H1 (cell line): ENCODE data around the gene PACSIN1. TPM values are rescaled to one million over a fixed set of nuclear protein-coding genes. Genes with fewer than 3 reads are reported as not detected.
A peak's percentile ranks its signal among the peaks of the same experiment; 100 is the strongest.

Experiments used
- CTCF ChIA-PET: fragments of 300-600 bp; sonication (Branson Sonifier 250); formaldehyde crosslinking; loops from one replicate; lab custom pipeline; 2021; ENCODE audit not compliant: partially characterized antibody; lab: Charles Lee
- POLR2A ChIA-PET: fragments of 300-600 bp; sonication (Branson Sonifier 250); formaldehyde crosslinking; loops from one replicate; lab custom pipeline; 2021; ENCODE audit warnings: inconsistent platforms; ENCODE audit not compliant: partially characterized antibody; lab: Charles Lee
- DNase-seq, 2 experiments: peaks; one replicate each; pipeline versions ENCODE4 v3.0.0 to v3.0.0-alpha.2; 2010 to 2022; ENCODE audit warnings: low spot score in 2 of 2, low read depth in 1 of 2, mixed read lengths in 1 of 2
- FAIRE-seq: peaks from 2 replicates; lab custom pipeline; 2011; peaks lifted over from hg19 to GRCh38; lab: Jason Lieb, UNC
- H2AFZ ChIP-seq: 2 replicates; pipeline ENCODE4 v1.8.1; 2012; ENCODE audit warnings: low read length, inconsistent platforms
- H2AK5ac ChIP-seq: 2 replicates; pipeline ENCODE4 v1.6.1; 2013; ENCODE audit warnings: low read depth, low read length
- H2BK120ac ChIP-seq: replicated peaks from 2 replicates; pipeline ENCODE3; 2013; ENCODE audit warnings: low read depth, low read length, inconsistent platforms
- H2BK12ac ChIP-seq: 2 replicates; pipeline ENCODE4 v1.6.1; 2013; ENCODE audit warnings: low read depth, low read length
- H2BK15ac ChIP-seq: 2 replicates; pipeline ENCODE4 v1.6.1; 2013; ENCODE audit warnings: low read length
- H2BK20ac ChIP-seq: 2 replicates; pipeline ENCODE4 v1.6.1; 2013; ENCODE audit warnings: low read length
- H2BK5ac ChIP-seq: 2 replicates; pipeline ENCODE4 v1.6.1; 2013; ENCODE audit warnings: low read depth, low read length
- H3K14ac ChIP-seq: 2 replicates; pipeline ENCODE4 v1.6.1; 2013; ENCODE audit warnings: inconsistent platforms; ENCODE audit not compliant: insufficient read length
- H3K18ac ChIP-seq: 2 replicates; pipeline ENCODE4 v1.6.1; 2013; ENCODE audit warnings: low read length; ENCODE audit errors: extremely low read depth
- H3K23ac ChIP-seq: 2 replicates; pipeline ENCODE4 v1.6.1; 2013; ENCODE audit warnings: inconsistent platforms; ENCODE audit not compliant: insufficient read length
- H3K23me2 ChIP-seq: 2 replicates; pipeline ENCODE4 v1.6.1; 2013; ENCODE audit warnings: low read depth, low read length
- H3K27ac ChIP-seq: 2 replicates; pipeline ENCODE4 v1.6.1; 2011; ENCODE audit warnings: low read depth, low read length, inconsistent platforms
- H3K27me3 ChIP-seq, 4 experiments: replicated peaks in 1 of 4; 1 replicate in 1 of 4; 2 replicates in 3 of 4; pipeline versions ENCODE4 v1.6.1 to v1.8.1; 2011 to 2013; ENCODE audit warnings: low read length in 3 of 4, mild to moderate bottlenecking in 3 of 4, inconsistent platforms in 2 of 4, mixed read lengths in 2 of 4, moderate library complexity in 1 of 4; ENCODE audit not compliant: control insufficient read depth in 3 of 4, insufficient read depth in 3 of 4; ENCODE audit errors: extremely low read depth in 1 of 4
- H3K36me3 ChIP-seq, 4 experiments: 2 replicates each; pipeline versions ENCODE4 v1.6.1 to v1.8.1; 2011 to 2013; ENCODE audit warnings: mild to moderate bottlenecking in 4 of 4, low read length in 3 of 4, moderate library complexity in 2 of 4, control low read depth in 1 of 4, inconsistent platforms in 1 of 4; ENCODE audit not compliant: insufficient read depth in 4 of 4, control insufficient read depth in 2 of 4
- H3K4ac ChIP-seq: replicated peaks from 2 replicates; pipeline ENCODE3; 2013; ENCODE audit warnings: low read length, low read depth, mixed read lengths, inconsistent platforms; ENCODE audit not compliant: insufficient read length
- H3K4me1 ChIP-seq, 4 experiments: replicated peaks in 1 of 4; 1 replicate in 1 of 4; 2 replicates in 3 of 4; pipeline versions ENCODE4 v1.6.1 to v1.8.1; 2011 to 2013; ENCODE audit warnings: low read length in 3 of 4, inconsistent platforms in 2 of 4, mixed read lengths in 1 of 4; ENCODE audit not compliant: insufficient read depth in 4 of 4, control insufficient read depth in 3 of 4
- H3K4me2 ChIP-seq, 2 experiments: 2 replicates each; pipeline versions ENCODE4 v1.6.1 to v1.8.1; 2011 to 2013; ENCODE audit warnings: low read depth in 2 of 2, low read length in 2 of 2, control low read depth in 1 of 2, inconsistent platforms in 1 of 2, mild to moderate bottlenecking in 1 of 2; ENCODE audit not compliant: insufficient read depth in 1 of 2
- H3K4me3 ChIP-seq, 4 experiments: fragments of 200-600, 300-600 bp in 1 of 4; sonication (generic), shearing (Covaris generic), sonication (Bioruptor Twin) in 1 of 4; 2 replicates each; pipeline versions ENCODE4 v1.5.1 to v1.8.1; 2011 to 2016; ENCODE audit warnings: low read length in 4 of 4, low read depth in 3 of 4, control low read depth in 2 of 4, inconsistent platforms in 2 of 4, mild to moderate bottlenecking in 2 of 4, mixed read lengths in 1 of 4, moderate library complexity in 1 of 4; ENCODE audit not compliant: insufficient read depth in 2 of 4; ENCODE audit errors: extremely low read depth in 1 of 4
- H3K56ac ChIP-seq: replicated peaks from 2 replicates; pipeline ENCODE3; 2013; ENCODE audit warnings: low read depth, mild to moderate bottlenecking, mixed read lengths, low read length, inconsistent platforms; ENCODE audit not compliant: insufficient read length
- H3K79me1 ChIP-seq: 2 replicates; pipeline ENCODE4 v1.6.1; 2013; ENCODE audit warnings: low read depth, low read length, control low read depth
- H3K79me2 ChIP-seq, 2 experiments: 2 replicates each; pipeline versions ENCODE4 v1.6.1 to v1.8.1; 2012 to 2013; ENCODE audit warnings: low read length in 2 of 2, mild to moderate bottlenecking in 2 of 2, inconsistent platforms in 1 of 2; ENCODE audit not compliant: insufficient read depth in 2 of 2, control insufficient read depth in 1 of 2
- H3K9ac ChIP-seq, 4 experiments: replicated peaks in 1 of 4; 1 replicate in 1 of 4; 2 replicates in 3 of 4; pipeline versions ENCODE4 v1.6.1 to v1.8.1; 2011 to 2013; ENCODE audit warnings: low read depth in 3 of 4, low read length in 3 of 4, control low read depth in 2 of 4, mild to moderate bottlenecking in 2 of 4, moderate library complexity in 2 of 4, inconsistent platforms in 1 of 4; ENCODE audit errors: extremely low read depth in 1 of 4
- H3K9me3 ChIP-seq, 2 experiments: 2 replicates each; pipeline versions ENCODE4 v1.6.1 to v1.8.1; 2012 to 2013; ENCODE audit warnings: mild to moderate bottlenecking in 2 of 2, moderate library complexity in 2 of 2, control low read depth in 1 of 2, inconsistent platforms in 1 of 2, low read depth in 1 of 2, low read length in 1 of 2, mixed read lengths in 1 of 2; ENCODE audit not compliant: insufficient read depth in 2 of 2
- H4K20me1 ChIP-seq, 2 experiments: replicated peaks in 1 of 2; 2 replicates each; pipeline versions ENCODE3 to v1.8.1; 2011 to 2013; ENCODE audit warnings: inconsistent platforms in 2 of 2, low read length in 2 of 2, mild to moderate bottlenecking in 1 of 2; ENCODE audit not compliant: insufficient read depth in 2 of 2, control insufficient read depth in 1 of 2
- H4K5ac ChIP-seq: 2 replicates; pipeline ENCODE4 v1.6.1; 2013; ENCODE audit warnings: low read length, low read depth, mixed read lengths, inconsistent platforms; ENCODE audit not compliant: insufficient read length
- H4K8ac ChIP-seq: 2 replicates; pipeline ENCODE4 v1.8.0; 2013; ENCODE audit warnings: mild to moderate bottlenecking, moderate library complexity, low read length, inconsistent platforms; ENCODE audit not compliant: insufficient read depth; ENCODE audit errors: extremely low read depth
- H4K91ac ChIP-seq: replicated peaks from 2 replicates; pipeline ENCODE3; 2013; ENCODE audit warnings: low read length, mixed read lengths, inconsistent platforms; ENCODE audit not compliant: insufficient read length
- ATF2 ChIP-seq: IDR thresholded peaks from 2 replicates; pipeline ENCODE4 v1.6.1; 2012; ENCODE audit warnings: low read length, inconsistent platforms
- CBX5 ChIP-seq: fragments of 300-800, 300-1000 bp; sonication (generic); IDR thresholded peaks from 2 replicates; pipeline ENCODE4 v1.7.1; 2016; ENCODE audit warnings: antibody characterized with exemption, low read length, low read depth
- EZH2 ChIP-seq: fragments of 200-600 bp; sonication (generic); IDR thresholded peaks from 2 replicates; pipeline ENCODE4 v1.7.1; 2012; ENCODE audit warnings: low read depth, mild to moderate bottlenecking, moderate library complexity, low read length, inconsistent platforms; ENCODE audit not compliant: severe bottlenecking
- KDM1A ChIP-seq: fragments of 200-600, 300-600 bp; sonication (generic); IDR thresholded peaks from 2 replicates; pipeline ENCODE4 v1.7.1; 2016; ENCODE audit warnings: mild to moderate bottlenecking, low read length, borderline replicate concordance
- KDM5A ChIP-seq: fragments of 200-600 bp; IDR thresholded peaks from 2 replicates; pipeline ENCODE4 v1.7.1; 2012; ENCODE audit warnings: mild to moderate bottlenecking, low read length, inconsistent platforms, mixed read lengths
- SIRT6 ChIP-seq: IDR thresholded peaks from one replicate; pipeline ENCODE4 v1.7.1; 2012; ENCODE audit warnings: low read length, inconsistent platforms
- TAF7 ChIP-seq: optimal IDR thresholded peaks from 2 replicates; pipeline ENCODE3; 2011; ENCODE audit warnings: low read depth, mild to moderate bottlenecking, inconsistent platforms, low read length, moderate library complexity, borderline replicate concordance
- TEAD4 ChIP-seq: IDR thresholded peaks from 2 replicates; pipeline ENCODE4 v1.6.1; 2012; ENCODE audit warnings: low read depth, low read length, inconsistent platforms, mixed read lengths
- WGBS, 2 experiments: shearing (Covaris generic) in 1 of 2; methylation state at CpG; one replicate each; pipeline versions ENCODE4 v1.1.6 to v1.1.7; 2013 to 2015; ENCODE audit warnings: low lambda C conversion rate in 2 of 2, mixed read lengths in 2 of 2, inconsistent platforms in 1 of 2, low coverage in 1 of 2, missing lambda C conversion rate in 1 of 2; ENCODE audit not compliant: insufficient replicate concordance in 2 of 2, insufficient coverage in 1 of 2, insufficient read length in 1 of 2; ENCODE audit errors: extremely low coverage in 1 of 2, missing lambda C conversion rate in 1 of 2; 5-methylcytosine and 5-hydroxymethylcytosine counted together
- polyA plus RNA-seq, 7 experiments: library from polyadenylated mRNA; depleted of rRNA in 3 of 7; stranded (reverse) in 5 of 7; unstranded in 2 of 7; fragments of >200 nt in 5 of 7; fragments of 200-250 nt in 2 of 7; gene quantifications; 1 replicate in 5 of 7; 2 replicates in 1 of 7; 4 replicates in 1 of 7; pipeline versions ENCODE4 v1.2.1 to v1.2.3, GENCODE V29; 2011 to 2013; ENCODE audit warnings: missing spikeins in 2 of 7, mixed read lengths in 2 of 7
- total RNA-seq: library from RNA; stranded (reverse); fragmentation: NEBNext Ultra II Directional; extraction: Animal tissue kit (Norgen Biotek cat#: 25700); gene quantifications from 2 replicates; pipeline ENCODE4 v1.2.1, GENCODE V29; 2021
- TF ChIP-seq, protein P1 (sequence below): IDR thresholded peaks from 2 replicates; pipeline ENCODE4 v1.6.1; 2012; ENCODE audit warnings: inconsistent platforms
- TF ChIP-seq, protein P2 (sequence below): IDR thresholded peaks from 2 replicates; pipeline ENCODE4 v1.6.1; 2011; ENCODE audit warnings: low read length, improper control_type of control experiment

The PACSIN1 gene
- total and polyA plus RNA-seq, 2 of the 8 experiments (the other 6 are each of a cell fraction or from before 2014, with no cell fraction given): 5.9 to 11.1 TPM

DNA sequence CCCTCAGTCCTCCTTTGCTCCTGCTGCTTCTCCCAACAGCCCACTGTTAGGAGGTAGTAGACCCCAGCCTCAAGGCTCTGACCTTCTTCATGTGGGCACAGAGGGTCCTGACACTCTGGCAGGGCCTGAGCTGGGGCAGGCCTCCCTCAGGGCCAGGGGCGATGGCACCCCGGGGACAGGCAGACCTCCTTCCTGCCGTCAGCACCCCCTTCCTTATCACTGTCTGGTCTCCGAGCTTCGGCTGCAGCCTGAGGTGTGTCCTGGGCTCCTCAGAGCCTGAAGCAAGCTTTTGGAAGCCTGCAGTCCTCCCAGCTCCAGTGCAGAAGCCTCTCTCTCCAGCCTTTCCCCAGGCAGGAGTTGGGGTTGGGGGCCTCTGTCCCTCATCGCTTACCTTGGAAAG lies 68.3 kb downstream of the PACSIN1 start:
- peaks cover 0 to 4% (median 2%) of the 10 kb centered on the region in 4 experiments; a peak in 3 of 7 replicates for H3K4me1 ChIP-seq
- H4K20me1 ChIP-seq: no peaks in the 10 kb centered on the region
- H3K56ac ChIP-seq: no peak overlapping the region
- H3K9me3 ChIP-seq: no peaks in the 10 kb centered on the region
- H4K8ac ChIP-seq: peak overlapping the region; percentile 76
- no peaks in the 10 kb centered on the region; a peak in 1 of 8 replicates for H3K36me3 ChIP-seq
- no peak overlapping the region for H2AFZ ChIP-seq
- H2BK120ac ChIP-seq: no peak overlapping the region
- no peak overlapping the region for H3K27ac ChIP-seq
- no peak overlapping the region for H3K4ac ChIP-seq
- no peak overlapping the region for H3K4me2 ChIP-seq
- ChIA-PET POLR2A (interaction anchor here (1.1 to 1.4 kb wide), 3 partner anchors 12 to 19 kb away, joined by 3 to 4 read pairs (median 3); no protein-coding TSS in a partner anchor), CTCF (interaction anchor here (0.7 to 3.9 kb wide), 6 partner anchors 11 to 75 kb away, joined by 3 to 16 read pairs (median 6); partner anchors contain the start of gene SPDEF)
- H3K18ac ChIP-seq: no peak overlapping the region
- H3K79me2 ChIP-seq: no peaks in the 10 kb centered on the region
- H3K79me1 ChIP-seq: no peaks in the 10 kb centered on the region
- no peaks in the 10 kb centered on the region for H3K27me3 ChIP-seq
- no peak overlapping the region for H2BK20ac ChIP-seq
- H3K4me3 ChIP-seq: no peak overlapping the region
- H3K14ac ChIP-seq: no peak overlapping the region
- H3K23me2 ChIP-seq: no peaks in the 10 kb centered on the region
- H4K91ac ChIP-seq: no peak overlapping the region
- H3K23ac ChIP-seq: no peak overlapping the region
- no peak for DNase-seq
- H4K5ac ChIP-seq: no peak overlapping the region
- no peak for FAIRE-seq
- H3K9ac ChIP-seq: no peak overlapping the region
- no peak overlapping the region for H2AK5ac ChIP-seq
- WGBS, 2 experiments: 94% methylated on average over 6 of the region's 6 CpGs; no CpG with 5 or more reads in 1 of the 2 experiments
- no peak overlapping the region for H2BK15ac ChIP-seq
- no peak overlapping the region for H2BK5ac ChIP-seq
- H2BK12ac ChIP-seq: no peak overlapping the region
- TF ChIP-seq, protein P1, sequence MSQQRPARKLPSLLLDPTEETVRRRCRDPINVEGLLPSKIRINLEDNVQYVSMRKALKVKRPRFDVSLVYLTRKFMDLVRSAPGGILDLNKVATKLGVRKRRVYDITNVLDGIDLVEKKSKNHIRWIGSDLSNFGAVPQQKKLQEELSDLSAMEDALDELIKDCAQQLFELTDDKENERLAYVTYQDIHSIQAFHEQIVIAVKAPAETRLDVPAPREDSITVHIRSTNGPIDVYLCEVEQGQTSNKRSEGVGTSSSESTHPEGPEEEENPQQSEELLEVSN: no peak
- TF ChIP-seq ATF2: no peak
- TF ChIP-seq, protein P2, sequence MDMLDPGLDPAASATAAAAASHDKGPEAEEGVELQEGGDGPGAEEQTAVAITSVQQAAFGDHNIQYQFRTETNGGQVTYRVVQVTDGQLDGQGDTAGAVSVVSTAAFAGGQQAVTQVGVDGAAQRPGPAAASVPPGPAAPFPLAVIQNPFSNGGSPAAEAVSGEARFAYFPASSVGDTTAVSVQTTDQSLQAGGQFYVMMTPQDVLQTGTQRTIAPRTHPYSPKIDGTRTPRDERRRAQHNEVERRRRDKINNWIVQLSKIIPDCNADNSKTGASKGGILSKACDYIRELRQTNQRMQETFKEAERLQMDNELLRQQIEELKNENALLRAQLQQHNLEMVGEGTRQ: no peak
- no peak for TF ChIP-seq CBX5
- TF ChIP-seq EZH2: no peak
- no peak for TF ChIP-seq TAF7
- TF ChIP-seq KDM5A: no peak
- TF ChIP-seq TEAD4: no peak
- TF ChIP-seq SIRT6: no peak
- no peak for TF ChIP-seq KDM1A
